Lung (tissue), 12 donors: Measurements from ENCODE around the gene CAPN13. TPM values are rescaled to one million over a fixed set of nuclear protein-coding genes. Genes with fewer than 3 reads are reported as not detected.

Source experiments
- ATAC-seq: fragments of 200-7000 bp; cut with Tn5 transposase; one replicate; pipeline ENCODE4 v1.9.1; 2020; ENCODE audit warnings: moderate number of reproducible peaks; ENCODE audit not compliant: insufficient read depth, low FRiP score
- DNase-seq, 3 donors: peaks; one replicate each; pipeline ENCODE4 v3.0.0-alpha.2; 2013 to 2017
- H3K27ac ChIP-seq, 2 donors: one replicate each; pipeline ENCODE4 v1.5.1; 2013; ENCODE audit warnings: mild to moderate bottlenecking in 2 of 2, moderate library complexity in 2 of 2, control low read depth in 1 of 2, inconsistent platforms in 1 of 2, low read depth in 1 of 2, low read length in 1 of 2
- H3K27me3 ChIP-seq, 3 donors: one replicate each; pipeline ENCODE4 v1.5.1; 2013; ENCODE audit warnings: low read length in 2 of 3; ENCODE audit not compliant: control insufficient read depth in 3 of 3, insufficient read depth in 3 of 3
- H3K36me3 ChIP-seq, 4 donors: one replicate each; pipeline ENCODE4 v1.5.1; 2013; ENCODE audit warnings: low read length in 4 of 4, mild to moderate bottlenecking in 1 of 4, moderate library complexity in 1 of 4; ENCODE audit not compliant: control insufficient read depth in 4 of 4, insufficient read depth in 4 of 4
- H3K4me1 ChIP-seq, 5 donors: one replicate each; pipeline ENCODE4 v1.5.1; 2013; ENCODE audit warnings: low read length in 5 of 5, mild to moderate bottlenecking in 2 of 5, moderate library complexity in 1 of 5; ENCODE audit not compliant: control insufficient read depth in 5 of 5, insufficient read depth in 5 of 5
- H3K4me3 ChIP-seq: one replicate; pipeline ENCODE4 v1.5.1; 2013; ENCODE audit warnings: mild to moderate bottlenecking, control low read depth, moderate library complexity
- H3K9ac ChIP-seq, 2 donors: one replicate each; pipeline ENCODE4 v1.5.1; 2013; ENCODE audit warnings: low read length in 2 of 2, control low read depth in 1 of 2; ENCODE audit not compliant: insufficient read depth in 1 of 2
- H3K9me3 ChIP-seq, 4 donors: one replicate each; pipeline ENCODE4 v1.5.1; 2013; ENCODE audit warnings: low read length in 3 of 4, mild to moderate bottlenecking in 1 of 4, moderate library complexity in 1 of 4; ENCODE audit not compliant: control insufficient read depth in 4 of 4, insufficient read depth in 3 of 4
- CTCF ChIP-seq: IDR thresholded peaks from 2 replicates; pipeline ENCODE4 v1.5.1; 2012; ENCODE audit warnings: mild to moderate bottlenecking; ENCODE audit errors: control extremely low read depth, extremely low read depth
- WGBS, 2 donors: extraction: QIAGEN DNeasy Blood & Tissue Kit; methylation state at CpG; one replicate each; pipeline ENCODE4 v1.1.7; 2013; 5-methylcytosine and 5-hydroxymethylcytosine counted together
- polyA plus RNA-seq, 2 donors: library from polyadenylated mRNA; stranded (reverse); fragments of 200-250 nt; gene quantifications; one replicate each; pipeline ENCODE4 v1.2.1, GENCODE V29; 2013
- total RNA-seq, 2 donors: library from RNA; depleted of rRNA in 1 of 2; stranded (reverse); fragments of >200 nt in 1 of 2; gene quantifications; one replicate each; pipeline ENCODE4 v1.2.1, GENCODE V29; 2014 to 2021
- donor health status: control.
- donor health status: control.
- donor health status: Bipolar disorder and iron deficiency.
- donor health status: healthy.
- donor health status: DM: yes; HTN: yes; CAD: no.

CAPN13 gene
- total and polyA plus RNA-seq, 4 donors: 6.6 to 31.6 (median 8.2) TPM

- no peak for TF ChIP-seq CTCF
- no peaks in the 10 kb centered on the region for H3K36me3 ChIP-seq
- no peak for ATAC-seq
- H3K27me3 ChIP-seq: no peaks in the 10 kb centered on the region
- no peaks in the 10 kb centered on the region for H3K9me3 ChIP-seq
- H3K9ac ChIP-seq: no peak overlapping the region
- WGBS, 2 donors: 65 to 66% methylated on average over 6 of the region's 6 CpGs
- H3K4me3 ChIP-seq: no peak overlapping the region
- no peak for DNase-seq
- H3K27ac ChIP-seq: peak overlapping the region; percentile 49 to 75
- H3K4me1 ChIP-seq: peaks cover 0 to 20% (median 6%) of the 10 kb centered on the region in 5 donors
These were observed 117.6 kb downstream of the CAPN13 start for GRCh38 chr2:30689496-30690125.

GRCh38 chr2:30688956-30689401 is 118.3 kb downstream of the CAPN13 start:
- DNase-seq (peak in 2 of 3 donors; percentile 27 to 54), ATAC-seq (no peak)
- H3K27me3 ChIP-seq: no peaks in the 10 kb centered on the region
- peaks cover 0 to 14% (median 6%) of the 10 kb centered on the region in 5 donors for H3K4me1 ChIP-seq
- peak overlapping the region; percentile 49 to 75 for H3K27ac ChIP-seq
- WGBS, 2 donors: 80 to 85% methylated on average over 4 of the region's 4 CpGs
- H3K9me3 ChIP-seq: no peaks in the 10 kb centered on the region
- TF ChIP-seq CTCF: no peak
- H3K36me3 ChIP-seq: no peaks in the 10 kb centered on the region
- no peak overlapping the region for H3K9ac ChIP-seq
- H3K4me3 ChIP-seq: no peak overlapping the region

GRCh38 chr2:30686669-30687068 is 120.6 kb downstream of the CAPN13 start:
- Histone ChIP-seq H3K9me3 (no peaks in the 10 kb centered on the region), H3K4me3 (no peak overlapping the region), H3K27ac (no peak overlapping the region), H3K36me3 (no peaks in the 10 kb centered on the region), H3K9ac (no peak overlapping the region), H3K27me3 (no peaks in the 10 kb centered on the region), H3K4me1 (peaks cover 0 to 14% (median 6%) of the 10 kb centered on the region in 5 donors)
- TF ChIP-seq CTCF: no peak
- DNase-seq (no peak), ATAC-seq (no peak)
- 70 to 85% methylated on average over 4 of the region's 4 CpGs for WGBS, 2 donors

- Histone ChIP-seq H3K9me3 (no peaks in the 10 kb centered on the region), H3K4me3 (no peak overlapping the region), H3K9ac (no peak overlapping the region), H3K4me1 (peaks cover 0 to 14% (median 6%) of the 10 kb centered on the region in 5 donors), H3K36me3 (no peaks in the 10 kb centered on the region), H3K27me3 (no peaks in the 10 kb centered on the region), H3K27ac (no peak overlapping the region)
- WGBS, 2 donors: 73 to 98% methylated on average over 2 of the region's 2 CpGs
- TF ChIP-seq CTCF: no peak
- DNase-seq (no peak), ATAC-seq (no peak)
These were observed 121.2 kb downstream of the CAPN13 start for GRCh38 chr2:30686000-30686399.
